Fibroblast of the conjunctiva (primary cell): ENCODE measurements around the gene ZNG1F.
"Not testable (repeated sequence)": the region's sequence is repeated elsewhere in the genome, so short reads cannot be mapped to it uniquely, and the experiment has no call there.

ENCODE experiments used
- DNase-seq: peaks from one replicate; pipeline ENCODE4 v3.0.0-alpha.2; 2010; ENCODE audit warnings: low read depth

Gene ZNG1F

DNA sequence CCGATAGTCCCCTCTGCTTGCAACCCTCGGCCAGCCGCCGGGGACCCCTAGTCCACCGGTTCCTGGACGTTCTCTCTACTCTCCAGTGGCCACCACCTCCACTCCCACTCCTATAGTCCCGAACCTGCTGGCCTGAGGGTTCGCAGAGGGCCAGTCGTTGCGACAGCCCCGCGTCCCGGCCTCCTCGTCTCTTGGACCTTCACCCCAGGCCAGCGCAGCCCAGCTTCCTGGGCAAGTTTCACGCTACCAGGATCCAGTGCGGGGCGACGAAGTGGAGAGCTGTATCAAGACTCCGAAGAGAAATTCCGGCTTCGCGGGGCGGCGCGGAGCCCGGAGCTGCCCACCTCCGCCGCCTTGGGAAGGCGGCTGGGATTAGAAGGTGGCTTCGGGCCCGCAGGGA lies 65.7 kb downstream of the ZNG1F start:
- not testable (repeated sequence) for DNase-seq

DNA sequence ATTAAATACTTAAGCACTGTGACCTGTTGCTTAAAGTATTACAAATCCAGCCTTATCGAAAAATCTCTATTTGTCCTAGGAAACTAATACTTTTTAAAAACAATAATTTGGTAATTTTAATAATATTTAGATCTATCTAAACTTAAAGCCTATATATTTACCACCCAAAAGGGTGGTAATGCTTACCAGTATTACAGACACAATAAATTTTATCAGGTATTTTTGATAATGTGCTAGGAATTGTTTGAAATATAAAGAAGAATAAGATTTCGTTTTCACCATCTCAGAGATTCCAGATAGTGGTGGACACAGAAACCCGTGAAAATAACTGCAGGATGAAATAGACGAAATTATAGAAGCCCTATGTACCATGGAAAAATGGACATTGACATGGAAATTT lies 68.4 kb downstream of the ZNG1F start:
- not testable (repeated sequence) for DNase-seq

DNA sequence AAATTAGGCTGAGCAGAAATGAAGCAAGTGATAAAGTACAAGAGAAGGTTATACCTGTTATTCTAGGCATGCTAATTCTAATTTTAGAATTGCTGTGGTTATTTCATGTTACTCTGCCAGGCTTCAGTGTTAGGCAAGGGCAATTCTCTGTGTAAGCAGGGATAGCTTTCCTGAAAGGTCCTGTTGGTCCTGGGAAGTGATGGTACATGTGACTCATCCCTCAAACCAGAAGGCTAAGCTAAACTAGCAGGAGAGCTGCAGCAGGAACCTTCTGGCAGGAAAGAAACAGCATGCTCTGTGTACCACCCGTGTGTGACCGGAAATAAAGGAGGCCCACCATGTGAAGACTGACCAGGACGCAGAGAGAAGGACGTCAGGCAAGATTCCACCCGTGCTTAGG lies 69.4 kb downstream of the ZNG1F start:
- DNase-seq = not testable (repeated sequence)

DNA sequence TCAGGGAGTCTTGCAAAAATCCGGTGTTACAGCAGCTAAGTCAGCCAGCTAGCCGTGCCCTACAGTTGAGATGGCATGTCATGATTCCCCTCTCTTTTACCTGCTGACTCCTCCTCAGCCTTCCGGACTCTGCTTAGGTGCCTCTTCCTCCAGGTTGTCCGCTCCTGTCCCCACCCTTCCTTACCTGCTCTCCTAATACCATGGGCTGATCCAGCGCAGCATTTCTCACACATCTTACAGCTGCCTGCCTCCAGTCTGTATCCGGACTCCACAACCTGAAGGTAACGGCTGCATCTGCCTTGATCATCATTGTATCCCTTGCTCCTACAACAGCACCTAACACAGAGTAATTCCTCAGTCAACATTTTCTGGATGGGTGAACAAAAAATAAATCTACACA lies 69.8 kb downstream of the ZNG1F start:
- not testable (repeated sequence) for DNase-seq

DNA sequence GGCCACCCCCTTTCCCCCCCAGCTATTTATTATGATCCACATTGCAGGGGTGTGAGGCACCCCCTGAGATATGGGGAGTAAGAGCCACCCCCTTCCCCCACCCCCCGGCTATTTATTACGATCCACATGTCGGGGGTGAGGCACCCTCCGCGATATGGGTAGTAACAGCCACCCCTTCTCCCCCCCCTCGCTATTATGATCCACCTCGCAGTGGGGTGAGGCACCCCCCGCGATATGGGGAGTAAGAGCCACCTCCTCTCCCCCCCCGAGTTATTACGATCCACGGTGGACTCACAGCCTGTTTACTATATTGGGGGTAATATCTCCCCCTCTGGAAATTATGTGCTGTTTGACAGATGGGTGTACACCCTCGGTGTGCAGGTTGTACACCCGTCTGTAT lies 75.8 kb downstream of the ZNG1F start:
- not testable (repeated sequence) for DNase-seq

DNA sequence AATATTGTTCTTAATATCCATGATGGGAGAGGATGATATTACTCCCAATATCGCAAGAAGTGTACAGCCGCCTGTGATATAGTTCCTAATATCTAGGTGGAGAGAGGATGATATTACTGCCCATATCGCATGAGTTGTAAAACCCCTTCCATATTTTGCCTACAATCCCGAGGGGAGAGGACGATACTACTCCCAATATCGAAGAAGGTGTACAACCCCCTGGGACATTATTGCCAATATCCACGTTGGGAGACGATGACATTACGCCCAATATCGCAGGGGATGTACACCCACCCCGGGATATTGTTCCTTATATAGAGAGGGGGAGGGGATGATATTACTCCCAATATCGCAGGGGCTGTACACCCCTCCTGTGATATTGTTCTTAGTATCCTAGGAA lies 77.7 kb downstream of the ZNG1F start:
- not testable (repeated sequence) for DNase-seq

DNA sequence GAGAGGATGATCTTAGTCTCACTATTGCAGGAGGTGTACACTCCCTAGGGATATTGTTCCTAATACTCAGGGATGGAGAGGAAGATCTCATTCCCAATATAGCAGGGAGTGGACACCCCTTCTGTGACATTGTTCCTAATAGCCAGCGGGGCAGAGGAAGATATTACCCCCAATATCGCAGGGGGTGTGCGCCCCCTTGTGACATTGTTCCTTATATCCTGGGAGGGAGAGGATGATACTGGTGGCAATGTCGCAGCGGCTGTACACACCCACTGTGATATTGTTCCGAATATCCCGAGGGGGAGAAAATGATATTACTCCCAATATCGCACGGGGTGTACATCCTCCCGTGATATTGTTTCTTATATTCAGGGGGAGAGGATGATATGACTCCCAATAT lies 78.2 kb downstream of the ZNG1F start:
- DNase-seq = not testable (repeated sequence)

DNA sequence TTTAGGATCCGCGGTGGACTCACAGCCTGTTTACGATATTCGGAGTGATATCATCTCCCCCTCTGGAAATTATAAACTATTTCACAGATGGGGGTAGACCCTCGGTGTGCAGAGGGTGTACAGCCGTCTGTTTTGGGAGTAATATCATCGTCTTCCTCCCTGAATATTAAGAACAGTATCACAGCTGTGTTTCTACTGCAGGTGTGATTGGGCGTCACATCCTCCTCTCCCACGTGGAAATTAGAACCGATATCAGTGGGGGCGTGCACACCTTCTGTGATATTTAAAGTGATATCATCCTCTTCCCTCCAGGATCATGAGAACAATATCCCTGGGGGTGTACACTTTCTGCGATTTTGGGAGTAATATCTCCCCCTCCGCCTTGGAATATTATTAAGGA lies 79.9 kb downstream of the ZNG1F start:
- not testable (repeated sequence) for DNase-seq

DNA sequence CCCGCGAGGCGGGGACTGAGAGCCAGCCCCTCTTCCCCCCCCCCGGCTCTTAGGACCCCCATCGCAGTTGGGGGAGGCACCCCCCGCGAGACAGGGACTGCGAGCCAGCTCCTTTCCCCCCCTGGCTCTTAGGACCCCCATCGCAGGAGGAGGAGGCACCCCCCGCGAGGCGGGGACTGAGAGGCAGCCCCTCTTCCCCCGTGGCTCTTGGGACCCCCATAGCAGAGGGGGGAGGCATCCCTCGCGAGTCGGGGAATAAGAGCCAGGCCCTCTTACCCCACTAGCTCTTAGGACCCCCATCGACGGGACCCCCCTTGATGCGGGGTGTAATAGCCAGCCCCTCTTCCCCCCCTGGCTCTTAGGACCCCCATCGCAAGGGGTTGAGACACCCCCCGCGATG lies 80.3 kb downstream of the ZNG1F start:
- DNase-seq = not testable (repeated sequence)

DNA sequence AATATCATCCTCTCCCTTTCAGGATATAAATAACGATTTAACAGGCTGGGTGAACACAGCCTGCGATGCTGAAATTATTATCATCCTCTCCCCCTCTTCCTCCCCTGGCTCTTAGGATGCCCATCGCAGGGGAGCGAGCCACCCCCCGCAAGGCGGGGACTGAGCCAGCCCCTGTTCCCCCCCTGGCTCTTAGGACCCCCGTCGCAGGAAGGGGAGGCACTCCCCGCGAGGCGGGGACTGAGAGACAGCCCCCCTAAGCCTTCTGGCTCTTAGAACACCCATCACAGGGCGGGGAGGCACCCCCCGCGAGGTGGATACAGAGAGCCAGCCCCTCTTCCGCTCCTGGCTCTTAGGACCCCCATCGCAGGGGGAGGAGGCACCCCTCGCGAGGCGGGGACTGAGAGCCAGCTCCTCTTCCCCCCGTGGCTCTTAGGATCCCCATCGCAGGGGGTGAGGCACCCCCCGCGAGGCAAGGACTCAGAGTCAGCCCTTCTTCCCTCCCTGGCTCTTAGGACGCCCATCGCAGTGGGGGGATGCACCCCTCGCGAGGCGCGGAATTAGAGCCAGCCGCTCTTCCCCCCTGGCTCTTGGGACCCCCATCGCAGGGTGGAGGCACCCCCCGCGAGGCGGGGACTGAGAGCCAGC lies 82.5 kb downstream of the ZNG1F start:
- not testable (repeated sequence) for DNase-seq

DNA sequence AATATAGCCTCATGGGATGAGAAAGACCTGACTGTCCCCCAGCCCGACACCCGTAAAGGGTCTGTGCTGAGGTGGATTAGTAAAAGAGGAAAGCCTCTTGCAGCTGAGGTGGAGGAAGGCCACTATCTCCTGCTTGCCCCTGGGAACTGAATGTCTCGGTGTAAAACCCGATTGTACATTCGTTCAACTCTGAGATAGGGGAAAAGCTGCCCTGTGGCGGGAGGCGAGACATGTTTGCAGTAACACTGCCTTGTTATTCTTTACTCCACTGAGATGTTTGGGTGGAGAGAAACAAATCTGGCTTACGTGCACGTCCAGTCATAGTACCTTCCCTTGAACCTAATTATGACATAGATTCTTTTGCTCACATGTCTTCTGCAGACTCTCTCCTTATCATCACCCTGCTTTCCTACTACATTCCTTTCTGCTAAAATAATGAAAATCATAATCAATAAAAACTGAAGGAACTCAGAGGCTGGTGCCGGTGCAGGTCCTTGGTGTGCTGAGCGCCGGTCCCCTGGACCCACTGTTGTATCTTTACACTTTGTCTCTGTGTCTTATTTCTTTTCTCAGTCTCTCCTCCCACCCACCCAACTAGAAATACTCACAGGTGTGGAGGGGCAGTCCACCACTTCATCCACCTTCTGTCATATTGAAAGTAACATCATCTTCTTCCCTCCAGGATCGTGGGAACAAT lies 83.4 kb downstream of the ZNG1F start:
- not testable (repeated sequence) for DNase-seq

DNA sequence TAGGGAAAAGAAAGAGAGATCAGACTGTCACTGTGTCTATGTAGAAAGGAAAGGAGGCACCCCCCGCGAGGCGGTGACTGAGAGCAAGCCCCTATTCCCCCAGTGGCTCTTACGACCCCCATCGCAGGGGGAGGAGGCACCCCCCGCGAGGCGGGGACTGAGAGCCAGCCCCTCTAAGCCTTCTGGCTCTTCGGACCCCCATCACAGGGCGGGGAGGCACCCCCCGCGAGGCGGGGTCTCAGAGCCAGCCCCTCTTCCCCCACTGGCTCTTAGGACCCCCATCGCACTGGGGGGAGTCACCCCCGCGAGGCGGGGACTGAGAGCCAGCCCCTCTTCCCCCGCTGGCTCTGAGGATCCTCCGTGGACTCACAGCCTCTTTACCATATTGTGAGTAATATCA lies 84.6 kb downstream of the ZNG1F start:
- not testable (repeated sequence) for DNase-seq

DNA sequence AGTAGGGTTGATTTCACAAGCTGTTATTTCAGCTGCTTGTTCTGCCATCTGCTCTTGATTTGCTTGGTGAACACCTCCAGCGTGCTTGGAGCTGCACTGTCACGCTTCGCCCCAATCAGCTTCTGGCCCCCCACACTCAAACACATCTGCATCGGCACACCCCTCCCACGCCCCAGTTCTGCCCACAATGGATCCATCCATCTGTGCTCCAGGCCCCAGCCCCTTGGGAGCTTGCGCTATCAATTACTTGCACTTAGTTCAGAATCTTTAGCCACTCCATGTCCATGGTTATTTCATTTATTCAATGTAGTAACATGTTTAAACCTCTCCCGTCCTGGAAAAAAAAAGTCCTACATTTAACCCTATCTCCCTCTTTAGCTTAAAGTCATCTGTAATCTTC lies 88.6 kb downstream of the ZNG1F start:
- DNase-seq = not testable (repeated sequence)

DNA sequence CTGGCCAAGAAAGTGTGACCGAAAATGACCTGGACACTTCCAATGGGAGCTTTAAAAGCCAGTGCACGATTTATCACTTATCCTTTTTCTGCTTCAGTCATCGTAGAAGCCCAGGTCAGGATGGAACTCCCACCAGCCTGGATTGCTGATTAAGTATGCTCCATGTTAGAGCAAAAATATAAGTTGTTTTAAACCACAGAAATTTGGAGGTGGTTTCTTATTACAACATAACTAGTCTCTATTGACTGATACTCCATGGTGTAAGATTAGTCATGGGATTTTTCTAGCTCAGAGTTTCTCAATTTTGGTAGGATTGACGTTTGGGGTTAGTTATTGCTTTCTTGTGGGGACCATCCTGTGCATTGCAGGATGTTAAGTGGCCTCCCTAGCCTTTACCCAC lies 90.4 kb downstream of the ZNG1F start:
- not testable (repeated sequence) for DNase-seq

DNA sequence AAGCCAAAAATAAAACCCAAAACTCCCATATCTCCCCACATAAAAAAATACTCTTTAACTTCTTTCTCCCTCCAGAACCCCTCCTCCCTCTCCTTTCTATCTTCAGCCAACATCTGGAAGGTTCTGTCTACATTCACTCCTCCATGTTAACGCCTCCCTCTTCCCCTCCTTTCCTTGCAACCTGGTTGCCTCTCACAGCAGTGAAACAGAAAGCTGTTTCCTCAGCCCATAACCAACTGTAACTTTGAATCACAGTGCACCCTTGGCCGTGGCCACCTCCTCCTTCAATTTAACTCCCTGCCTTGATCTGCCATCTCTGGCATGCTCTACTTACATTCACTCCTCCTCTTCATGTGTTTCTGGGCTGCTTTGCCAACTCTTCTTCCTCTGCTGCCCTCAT lies 94.1 kb downstream of the ZNG1F start:
- DNase-seq = not testable (repeated sequence)

DNA sequence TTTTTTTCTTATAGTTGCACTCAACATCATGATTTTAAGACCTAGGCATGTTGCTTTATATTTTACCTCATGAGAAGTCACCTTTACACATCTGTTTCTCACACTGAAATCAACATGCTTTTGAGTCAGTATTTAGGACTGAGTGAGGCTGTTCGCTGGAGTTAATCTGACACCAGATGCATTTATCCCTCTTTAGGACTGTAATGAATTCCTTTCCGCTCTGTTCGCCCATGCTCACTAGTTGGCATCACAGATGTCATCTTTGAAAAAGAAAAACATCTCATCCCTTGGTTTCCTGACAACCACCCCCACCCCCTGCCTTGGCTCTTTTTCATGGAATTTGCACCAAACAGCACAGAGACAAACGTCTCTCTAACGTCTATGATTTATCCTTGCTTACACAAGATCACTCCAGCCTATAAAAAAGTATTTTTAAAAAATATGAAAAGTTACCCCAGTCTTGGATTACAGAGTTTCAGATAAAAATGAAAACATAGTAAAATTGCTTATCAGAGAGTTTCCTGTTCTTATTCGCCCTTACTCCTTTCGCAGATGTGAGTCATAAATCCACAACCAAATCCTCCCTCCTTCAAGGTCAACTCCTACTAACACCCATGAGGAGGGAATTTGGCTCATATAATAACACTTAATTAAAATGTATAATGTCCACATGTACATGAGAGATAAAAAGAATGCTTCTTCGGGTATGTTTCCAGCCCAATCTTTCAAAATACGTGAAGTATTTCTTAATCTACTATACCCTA lies 94.9 kb downstream of the ZNG1F start:
- not testable (repeated sequence) for DNase-seq

DNA sequence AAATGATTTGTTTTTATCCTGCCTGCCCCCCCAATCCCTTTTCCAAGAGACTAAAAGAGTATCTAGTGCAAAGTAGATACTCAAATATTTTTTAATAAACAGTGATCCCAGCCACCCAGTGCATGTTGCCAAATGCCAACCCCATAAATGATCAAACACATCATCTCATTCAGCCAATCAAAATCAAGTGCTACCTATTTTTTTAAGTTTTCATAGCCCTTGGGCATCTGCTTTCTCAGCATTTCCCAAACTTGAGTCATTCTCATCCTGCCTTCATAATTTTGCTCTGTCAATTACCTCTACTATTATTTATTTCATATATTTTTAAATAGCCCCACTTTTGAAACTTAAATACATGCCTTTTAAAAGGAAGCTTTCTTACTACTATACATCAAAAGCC lies 98.2 kb downstream of the ZNG1F start:
- DNase-seq = not testable (repeated sequence)

DNA sequence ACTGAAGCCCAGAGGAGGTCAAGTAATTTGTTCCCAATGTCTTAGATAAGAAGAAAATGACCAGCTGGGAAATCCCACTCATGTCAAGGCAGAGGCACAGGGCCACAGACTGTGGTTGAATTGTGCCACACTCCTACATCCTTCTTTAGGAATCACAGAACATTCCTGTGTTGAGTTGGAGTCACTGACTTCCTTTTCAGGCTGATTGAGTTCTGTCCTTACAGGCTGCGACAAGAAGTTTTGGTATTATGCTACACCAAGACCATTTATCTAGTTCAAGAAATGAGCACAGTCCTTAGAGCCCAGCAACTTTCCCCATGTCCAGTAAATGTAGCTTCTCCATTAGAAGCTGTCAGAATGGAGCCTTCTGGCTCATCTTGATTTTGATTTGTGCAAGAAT lies 98.7 kb downstream of the ZNG1F start:
- DNase-seq = not testable (repeated sequence)

DNA sequence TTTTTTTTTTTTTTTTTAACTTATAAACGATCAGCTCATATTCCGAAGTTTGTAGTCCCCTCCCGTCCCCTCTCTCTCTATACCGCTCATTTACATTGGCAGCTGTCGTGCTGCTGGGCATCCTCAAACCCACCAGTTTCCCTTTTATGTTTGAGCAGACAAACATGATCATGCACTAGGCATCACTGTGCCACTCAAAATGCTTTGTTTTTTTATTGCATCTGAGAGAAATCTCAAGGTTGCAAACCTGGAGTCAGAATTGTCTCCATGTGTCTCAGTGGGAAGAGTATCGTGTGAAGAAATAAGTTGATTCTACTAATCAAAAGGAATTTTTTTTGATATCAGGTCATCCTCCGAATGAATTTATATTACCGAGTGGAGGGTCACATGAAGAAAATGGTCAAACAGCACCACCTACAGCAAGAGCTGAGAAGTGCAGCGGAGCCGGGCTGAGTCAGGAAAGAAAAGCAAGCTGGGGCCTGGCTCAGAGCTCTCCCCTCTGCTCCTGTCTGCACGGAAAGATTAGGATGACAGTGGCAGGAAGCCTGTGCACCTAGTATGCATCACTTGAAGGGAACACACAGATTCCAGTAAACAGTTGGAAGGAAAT lies 100.6 kb downstream of the ZNG1F start:
- DNase-seq = not testable (repeated sequence)

DNA sequence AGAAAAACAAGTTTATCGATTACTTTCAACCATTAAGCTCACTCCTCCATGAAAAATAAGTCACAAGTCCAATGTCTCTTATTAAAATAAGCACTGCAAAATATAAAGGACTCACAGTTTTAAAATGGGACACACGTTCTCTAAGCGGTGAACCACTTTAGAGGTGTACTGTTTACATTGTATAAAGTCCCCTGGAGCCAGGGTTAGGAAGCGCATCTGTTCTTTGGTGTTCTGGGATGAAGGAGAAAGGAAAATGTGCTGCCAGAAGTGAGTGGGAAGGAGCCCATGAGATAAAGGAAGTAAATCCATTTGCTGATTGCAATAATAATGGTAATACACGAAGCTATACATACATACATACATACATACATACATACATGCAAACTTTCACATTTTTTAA lies 101.2 kb downstream of the ZNG1F start:
- not testable (repeated sequence) for DNase-seq

DNA sequence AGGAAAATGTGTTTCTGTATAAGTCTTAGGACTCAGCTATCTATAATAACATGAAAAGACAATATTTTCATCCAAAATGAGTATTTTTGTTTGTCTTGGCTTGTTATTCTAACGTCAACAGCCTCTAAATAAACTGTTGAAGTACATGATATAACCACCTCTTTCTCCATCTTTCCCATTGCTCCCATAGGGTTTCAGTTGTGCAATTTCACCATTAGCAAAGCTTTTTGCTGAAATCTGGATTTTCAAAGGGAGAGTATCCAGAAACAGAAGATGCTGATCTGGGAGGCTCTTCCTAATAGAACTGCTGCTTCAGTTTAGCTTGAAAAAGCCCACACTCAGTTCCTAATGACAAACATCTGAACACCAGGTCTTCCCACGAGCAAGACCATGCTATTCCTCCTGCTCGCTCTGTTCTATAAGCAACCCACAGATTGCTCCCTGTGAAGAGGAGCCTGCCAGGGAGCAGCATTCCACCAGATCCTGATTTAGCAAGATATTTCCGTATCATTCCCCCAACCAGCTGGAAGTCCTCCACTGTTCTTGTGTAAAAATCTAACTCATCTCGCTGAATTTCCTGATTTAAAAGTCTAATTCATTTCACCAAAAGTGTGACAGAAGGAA lies 101.8 kb downstream of the ZNG1F start:
- not testable (repeated sequence) for DNase-seq

DNA sequence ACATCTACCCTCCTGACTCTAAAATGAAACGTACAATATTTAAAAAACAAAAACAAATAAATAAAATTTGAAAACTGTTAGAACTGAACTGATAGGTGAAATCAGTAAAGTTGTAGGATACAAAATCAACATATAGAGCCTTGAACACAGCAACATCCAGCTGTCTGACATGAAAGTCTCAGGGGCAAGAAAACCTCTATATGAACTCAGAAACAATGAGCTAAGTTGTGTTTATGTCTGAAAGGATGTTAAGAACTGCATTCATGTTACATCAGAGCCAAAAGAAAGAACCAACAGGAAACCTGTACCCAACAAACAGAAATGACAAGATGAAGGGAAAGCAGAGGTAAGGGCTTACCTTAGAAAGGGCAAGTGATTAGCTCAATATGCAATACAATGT lies 102.4 kb downstream of the ZNG1F start:
- not testable (repeated sequence) for DNase-seq
